Placental epithelial cell (primary cell): Measurements from ENCODE around the gene SPECC1. TPM values are rescaled to one million over a fixed set of nuclear protein-coding genes. Genes with fewer than 3 reads are reported as not detected.

Experiments used
- small RNA-seq: library from RNA; depleted of rRNA; stranded (forward); fragments of <200 nt; gene quantifications from one replicate; pipeline ENCODE3, GENCODE V24; 2012
- total RNA-seq: library from RNA; depleted of rRNA; stranded (reverse); fragments of >200 nt; gene quantifications from 2 replicates; pipeline ENCODE4 v1.2.3, GENCODE V29; 2012

Gene SPECC1
- 64.0 and 78.3 TPM in 2 replicates for total RNA-seq

GRCh38 chr17:20009302-20010098, at the start of gene SPECC1:
SPECC1 (plus strand) TSS chr17:20009359; CDS start chr17:20096652, 87,293 bp downstream.

GRCh38 chr17:19977293-19978208, 31.6 kb upstream of the SPECC1 start, which contains the start of gene AKAP10:
AKAP10 (minus strand) TSS chr17:19977828; CDS start chr17:19977679, 149 bp downstream.

Small RNA genes lying within 50 kb of the gene (small RNA-seq; reads per million reads assigned to genes)
- not detected for gene AC008088.1
- gene RNU6-1057P, result not detected
- not detected for gene RNU6-258P
- gene RNU6-467P, result not detected

Other genes with a start within 250 kb of the SPECC1 start
- gene ULK2, start 141.4 kb upstream of the SPECC1 start, total RNA-seq, result 24.1 and 28.3 TPM in 2 replicates
- gene AKAP10, start 31.5 kb upstream of the SPECC1 start, total RNA-seq, result 25.1 and 25.9 TPM in 2 replicates